Right lobe of liver (tissue), 6 donors: ENCODE results near the gene HTR2B. TPM values are rescaled to one million over a fixed set of nuclear protein-coding genes. Genes with fewer than 3 reads are reported as not detected.

Experiments used
- ATAC-seq, 4 donors: fragments of 200-7000 bp; cut with Tn5 transposase; one replicate each; pipeline ENCODE4 v1.9.1; 2020; ENCODE audit warnings: mild to moderate bottlenecking in 4 of 4, moderate library complexity in 4 of 4
- DNase-seq, 3 donors: peaks; one replicate each; pipeline ENCODE4 v3.0.0-alpha.2; 2020
- H3K27ac ChIP-seq, 3 donors: fragments of 200-600 bp; one replicate each; pipeline ENCODE4 v1.8.0; 2022
- H3K27me3 ChIP-seq, 2 donors: fragments of 200-600 bp; one replicate each; pipeline ENCODE4 v1.8.0; 2022
- H3K36me3 ChIP-seq, 4 donors: fragments of 200-600 bp; sonication (generic) in 1 of 4; one replicate each; pipeline versions ENCODE4 v1.5.1 to v1.8.0; 2017 to 2022; ENCODE audit warnings: control low read depth in 1 of 4
- H3K4me1 ChIP-seq, 4 donors: fragments of 200-600 bp; sonication (generic) in 1 of 4; one replicate each; pipeline versions ENCODE4 v1.5.1 to v1.8.0; 2017 to 2022; ENCODE audit warnings: control low read depth in 1 of 4
- H3K4me3 ChIP-seq, 3 donors: fragments of 200-600 bp; one replicate each; pipeline ENCODE4 v1.8.0; 2022
- H3K9me3 ChIP-seq, 4 donors: fragments of 200-600 bp; sonication (generic) in 1 of 4; one replicate each; pipeline versions ENCODE4 v1.5.1 to v1.8.0; 2017 to 2022; ENCODE audit warnings: control low read depth in 1 of 4
- POLR2A ChIP-seq: fragments of 450-650 bp; IDR thresholded peaks from one replicate; pipeline ENCODE4 v1.6.1; 2017; ENCODE audit warnings: antibody characterized with exemption, mild to moderate bottlenecking
- WGBS: methylation state at CpG from one replicate; pipeline ENCODE4 v1.1.6; 2018; ENCODE audit warnings: low coverage, low lambda C conversion rate; ENCODE audit not compliant: insufficient coverage; ENCODE audit errors: missing lambda C conversion rate; 5-methylcytosine and 5-hydroxymethylcytosine counted together
- intact Hi-C, 2 donors: fragments of 100-400 bp; cut with DNase I; formaldehyde crosslinking; loops; one replicate each; pipeline versions ENCODE4 v1.11.2 to v1.14.1; 2022
- total RNA-seq, 6 experiments: library from RNA; depleted of rRNA in 2 of 6; stranded (reverse); fragments of >200 nt in 2 of 6; fragmentation: NEBNext Ultra II Directional in 3 of 6; extraction: Animal tissue kit (Norgen Biotek cat#: 25700) in 3 of 6; gene quantifications; one replicate each; pipeline versions ENCODE4 v1.1.0 to v1.2.4, GENCODE V29; 2016 to 2023
- TF ChIP-seq, protein P1 (sequence below), 4 donors: fragments of 200-600 bp in 3 of 4; fragments of 450-650 bp in 1 of 4; IDR thresholded peaks; one replicate each; pipeline versions ENCODE4 v1.5.1 to v1.8.0; 2016 to 2022; ENCODE audit warnings: antibody characterized with exemption in 4 of 4, mild to moderate bottlenecking in 2 of 4
- donor health status: DM: no; HTN: yes; CAD: no.
- donor health status: DM: no; HTN: no; CAD: no.
- donor health status: DM: no; HTN: no; CAD: no.
- donor health status: DM: no; HTN: yes; CAD: no.
- donor health status: DM: no; HTN: yes; CAD: no.

The HTR2B gene
- total RNA-seq, 6 experiments from 2014 or later = 0.09 to 0.99 (median 0.45) TPM

DNA sequence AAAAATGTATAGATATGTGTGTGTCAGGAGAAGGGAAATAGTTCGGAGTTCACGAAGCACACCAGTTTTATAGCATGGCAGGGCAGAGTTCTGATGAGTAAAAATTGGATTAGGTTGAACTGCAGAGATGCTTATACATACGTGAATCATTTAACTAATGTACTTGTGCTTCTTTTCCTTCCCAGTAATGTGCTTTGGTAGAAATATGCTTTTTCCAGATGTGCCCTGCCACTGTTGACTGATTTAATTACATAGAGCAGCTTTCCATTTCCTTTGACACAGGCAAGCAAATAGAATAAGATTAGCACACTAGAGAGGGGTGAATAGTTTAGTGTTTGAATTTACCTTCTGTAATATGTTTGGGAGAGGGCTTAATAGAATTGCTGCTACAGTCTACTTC, 44.6 kb upstream of the HTR2B start:
- TF ChIP-seq, protein P1, sequence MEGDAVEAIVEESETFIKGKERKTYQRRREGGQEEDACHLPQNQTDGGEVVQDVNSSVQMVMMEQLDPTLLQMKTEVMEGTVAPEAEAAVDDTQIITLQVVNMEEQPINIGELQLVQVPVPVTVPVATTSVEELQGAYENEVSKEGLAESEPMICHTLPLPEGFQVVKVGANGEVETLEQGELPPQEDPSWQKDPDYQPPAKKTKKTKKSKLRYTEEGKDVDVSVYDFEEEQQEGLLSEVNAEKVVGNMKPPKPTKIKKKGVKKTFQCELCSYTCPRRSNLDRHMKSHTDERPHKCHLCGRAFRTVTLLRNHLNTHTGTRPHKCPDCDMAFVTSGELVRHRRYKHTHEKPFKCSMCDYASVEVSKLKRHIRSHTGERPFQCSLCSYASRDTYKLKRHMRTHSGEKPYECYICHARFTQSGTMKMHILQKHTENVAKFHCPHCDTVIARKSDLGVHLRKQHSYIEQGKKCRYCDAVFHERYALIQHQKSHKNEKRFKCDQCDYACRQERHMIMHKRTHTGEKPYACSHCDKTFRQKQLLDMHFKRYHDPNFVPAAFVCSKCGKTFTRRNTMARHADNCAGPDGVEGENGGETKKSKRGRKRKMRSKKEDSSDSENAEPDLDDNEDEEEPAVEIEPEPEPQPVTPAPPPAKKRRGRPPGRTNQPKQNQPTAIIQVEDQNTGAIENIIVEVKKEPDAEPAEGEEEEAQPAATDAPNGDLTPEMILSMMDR (IDR thresholded peaks at IDR 0.05) = no peak
- TF ChIP-seq POLR2A = no peak
- no peak overlapping the region for H3K27ac ChIP-seq
- no peaks in the 10 kb centered on the region for H3K27me3 ChIP-seq

DNA sequence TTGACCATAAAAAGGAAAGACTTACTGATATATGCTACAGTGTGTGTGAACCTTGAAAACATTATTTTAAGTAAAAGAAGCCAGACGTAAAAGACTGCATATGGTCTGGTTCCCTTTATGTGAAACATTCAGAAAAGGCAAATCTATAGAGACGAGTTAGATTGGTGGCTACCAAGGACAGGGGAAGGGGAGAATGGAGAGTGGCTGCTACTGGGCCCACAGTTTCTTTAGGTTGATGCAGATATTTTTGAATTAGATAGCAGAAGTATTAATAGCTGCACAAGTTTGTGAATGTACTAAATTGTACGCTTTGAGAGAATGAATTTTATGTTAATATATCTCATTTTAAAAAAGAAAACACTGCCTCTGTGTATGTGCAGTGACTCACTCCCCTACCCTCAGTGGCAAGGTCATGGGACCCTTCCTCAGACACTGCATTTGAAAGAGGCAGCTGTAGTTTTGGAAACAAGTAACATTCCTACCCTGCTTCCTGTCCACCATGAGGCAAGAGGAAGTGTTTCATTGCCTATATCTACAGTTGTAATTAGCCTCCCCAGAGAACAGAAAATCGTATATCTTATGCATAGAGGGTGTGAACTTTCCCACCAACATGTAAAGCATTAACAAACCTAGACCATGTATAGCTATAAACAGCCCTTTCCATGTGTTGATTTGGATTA, 43.8 kb upstream of the HTR2B start:
- H3K9me3 ChIP-seq = no peaks in the 10 kb centered on the region
- DNase-seq (no peak), ATAC-seq (peak in 1 of 4 donors; percentile 27)
- H3K36me3 ChIP-seq = peaks cover 0 to 70% (median 7%) of the 10 kb centered on the region in 4 donors
- H3K27ac ChIP-seq = no peak overlapping the region
- 86% methylated on average over 4 of the region's 4 CpGs for WGBS
- no peak for TF ChIP-seq POLR2A
- TF ChIP-seq, protein P1 (IDR thresholded peaks at IDR 0.05) = no peak
- intact Hi-C loops = no loop called here
- H3K27me3 ChIP-seq = no peaks in the 10 kb centered on the region
- peaks cover 0 to 7% (median 0%) of the 10 kb centered on the region in 4 donors for H3K4me1 ChIP-seq
- no peak overlapping the region for H3K4me3 ChIP-seq

More for the DNA sequence above, 44.6 kb upstream of the HTR2B start:
- peaks cover 0 to 63% (median 5%) of the 10 kb centered on the region in 4 donors for H3K36me3 ChIP-seq
- H3K4me3 ChIP-seq = no peak overlapping the region
- WGBS = 89% methylated on average over 3 of the region's 3 CpGs
- intact Hi-C loops = no loop called here
- H3K4me1 ChIP-seq = peaks cover 0 to 7% (median 0%) of the 10 kb centered on the region in 4 donors
- DNase-seq (no peak), ATAC-seq (no peak)
- no peaks in the 10 kb centered on the region for H3K9me3 ChIP-seq

DNA sequence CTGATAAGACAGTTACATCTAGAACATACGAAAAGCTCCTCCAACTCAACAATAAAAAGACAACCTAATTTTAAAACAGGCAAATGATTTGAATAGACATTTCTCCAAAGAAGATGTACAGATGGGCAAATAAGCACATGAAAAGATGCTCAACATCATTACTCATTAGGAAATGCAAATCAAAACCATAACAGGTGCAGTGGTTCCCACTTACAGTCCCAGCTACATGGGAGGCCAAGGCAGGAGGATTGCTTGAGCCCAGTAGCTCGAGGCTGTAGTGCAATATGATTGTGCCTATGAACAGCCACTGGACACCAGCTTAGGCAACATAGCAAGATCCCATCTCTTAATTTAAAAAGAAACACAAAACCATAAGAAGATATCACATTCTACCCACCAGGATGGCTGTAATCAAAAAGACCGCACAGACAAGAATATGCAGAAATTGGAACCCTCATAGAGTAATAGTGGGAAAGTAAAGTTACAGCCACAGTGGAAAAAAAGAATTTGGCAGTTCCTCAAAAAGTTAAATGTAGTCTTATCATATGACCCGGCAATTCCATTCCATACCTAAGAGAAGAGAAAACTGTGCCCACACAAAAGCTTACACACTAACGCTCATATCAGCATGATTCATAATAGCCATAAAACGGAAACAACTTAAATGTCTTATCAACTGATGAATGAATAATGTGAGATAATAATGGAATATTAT, 43.1 kb upstream of the HTR2B start:
- Histone ChIP-seq H3K27me3 (no peaks in the 10 kb centered on the region), H3K4me3 (no peak overlapping the region), H3K27ac (no peak overlapping the region), H3K36me3 (peaks cover 0 to 71% (median 7%) of the 10 kb centered on the region in 4 donors), H3K9me3 (no peaks in the 10 kb centered on the region), H3K4me1 (peaks cover 0 to 7% (median 0%) of the 10 kb centered on the region in 4 donors)
- TF ChIP-seq, protein P1 (IDR thresholded peaks at IDR 0.05) = no peak
- TF ChIP-seq POLR2A = no peak
- intact Hi-C loops = no loop called here
- WGBS = 81% methylated on average over 6 of the region's 6 CpGs
- no peak for ATAC-seq
- DNase-seq = no peak

DNA sequence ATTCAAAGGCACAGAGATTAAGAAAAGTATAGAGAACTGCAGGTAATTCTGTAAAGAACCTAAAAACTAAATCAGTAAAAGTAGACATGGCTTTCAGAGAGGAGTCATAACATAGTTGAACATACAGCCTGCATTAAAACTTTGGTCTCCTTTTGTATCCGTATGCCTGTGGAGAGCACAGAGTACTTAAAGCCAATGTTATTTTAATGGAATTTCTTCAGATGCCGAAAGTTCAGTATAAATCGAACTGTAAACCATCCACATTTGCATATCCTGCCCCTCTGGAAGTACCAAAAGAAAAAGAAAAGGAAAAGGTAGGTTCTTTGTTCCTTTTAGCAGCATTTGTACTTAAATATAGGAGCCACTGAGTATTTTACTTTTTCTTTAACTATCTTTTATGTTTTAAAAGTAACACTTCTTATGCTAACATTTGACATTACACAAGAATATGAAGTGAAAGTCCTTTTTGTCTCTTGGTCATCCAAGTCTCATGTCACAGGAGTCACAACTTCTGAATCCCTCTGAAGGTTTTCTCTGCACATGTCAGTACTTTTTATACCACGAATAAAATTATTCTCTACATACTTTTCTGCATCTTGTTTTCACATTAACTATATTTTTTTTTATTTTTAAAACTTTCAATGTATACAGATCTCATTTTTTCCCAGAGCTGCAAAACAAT, 38.7 kb upstream of the HTR2B start:
- peaks cover 0 to 54% (median 8%) of the 10 kb centered on the region in 4 donors for H3K36me3 ChIP-seq
- H3K4me3 ChIP-seq = no peak overlapping the region
- ATAC-seq = peak in 1 of 4 donors; percentile 14
- no peak overlapping the region for H3K27ac ChIP-seq
- TF ChIP-seq POLR2A = no peak
- TF ChIP-seq, protein P1 (IDR thresholded peaks at IDR 0.05) = no peak
- no peaks in the 10 kb centered on the region for H3K27me3 ChIP-seq
- intact Hi-C loops = no loop called here
- H3K9me3 ChIP-seq = no peaks in the 10 kb centered on the region
- peaks cover 0 to under 1% (median 0%) of the 10 kb centered on the region in 4 donors for H3K4me1 ChIP-seq
- 87% methylated on average over 4 of the region's 4 CpGs for WGBS
- no peak for DNase-seq
